Stimulated activated CD4-positive, alpha-beta T cell treated with anti-CD3 and anti-CD28 coated beads, Interleukin-12 subunit alpha, Interleukin-12 subunit beta, amount 100 ng/mL, for 48 hours (primary cell): ENCODE measurements around the gene ACOT11.
A peak's percentile ranks its signal among the peaks of the same experiment; 100 is the strongest.

Experiments
- DNase-seq, 3 donors: peaks; one replicate each; pipeline ENCODE4 v3.0.0-alpha.2; 2020; ENCODE audit warnings: low read depth in 2 of 3, low spot score in 1 of 3

Gene ACOT11

DNA sequence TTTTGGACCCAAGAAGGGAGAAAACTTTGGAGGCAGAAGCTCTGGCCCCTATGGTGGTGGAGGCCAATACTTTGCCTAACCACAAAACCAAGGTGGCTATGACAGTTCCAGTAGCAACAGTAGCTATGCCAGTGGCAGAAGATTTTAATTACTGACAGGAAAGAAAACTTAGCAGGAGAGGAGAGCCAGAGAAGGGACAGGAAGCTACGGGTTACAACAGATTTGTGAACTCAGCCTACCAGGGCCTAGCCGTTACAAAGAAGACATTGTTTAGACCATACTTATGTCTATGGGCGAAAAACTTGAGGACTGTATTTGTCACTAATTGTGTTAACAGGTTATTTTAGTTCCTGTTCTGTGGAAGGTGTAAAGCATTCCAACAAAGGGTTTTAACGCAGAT lies 10.4 kb upstream of the ACOT11 start:
- no peak for DNase-seq

DNA sequence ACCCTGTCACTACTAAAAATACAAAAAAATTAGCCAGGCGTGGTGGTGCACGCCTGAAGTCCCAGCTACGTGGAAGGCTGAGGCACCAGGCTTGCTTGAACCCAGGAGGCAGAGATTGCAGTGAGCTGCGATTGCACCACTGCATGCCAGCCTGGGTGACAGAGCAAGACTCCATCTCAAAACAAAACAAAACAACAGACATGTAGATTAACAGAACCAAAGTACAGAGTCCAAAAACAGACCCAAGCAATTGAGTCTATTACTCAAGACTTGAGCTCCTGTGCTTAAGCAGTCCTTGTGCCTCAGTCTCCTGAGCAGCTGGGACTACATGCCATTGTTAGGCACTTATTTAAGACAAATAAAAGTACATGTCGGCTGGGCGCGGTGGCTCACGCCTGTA lies 9.5 kb upstream of the ACOT11 start:
- no peak for DNase-seq

DNA sequence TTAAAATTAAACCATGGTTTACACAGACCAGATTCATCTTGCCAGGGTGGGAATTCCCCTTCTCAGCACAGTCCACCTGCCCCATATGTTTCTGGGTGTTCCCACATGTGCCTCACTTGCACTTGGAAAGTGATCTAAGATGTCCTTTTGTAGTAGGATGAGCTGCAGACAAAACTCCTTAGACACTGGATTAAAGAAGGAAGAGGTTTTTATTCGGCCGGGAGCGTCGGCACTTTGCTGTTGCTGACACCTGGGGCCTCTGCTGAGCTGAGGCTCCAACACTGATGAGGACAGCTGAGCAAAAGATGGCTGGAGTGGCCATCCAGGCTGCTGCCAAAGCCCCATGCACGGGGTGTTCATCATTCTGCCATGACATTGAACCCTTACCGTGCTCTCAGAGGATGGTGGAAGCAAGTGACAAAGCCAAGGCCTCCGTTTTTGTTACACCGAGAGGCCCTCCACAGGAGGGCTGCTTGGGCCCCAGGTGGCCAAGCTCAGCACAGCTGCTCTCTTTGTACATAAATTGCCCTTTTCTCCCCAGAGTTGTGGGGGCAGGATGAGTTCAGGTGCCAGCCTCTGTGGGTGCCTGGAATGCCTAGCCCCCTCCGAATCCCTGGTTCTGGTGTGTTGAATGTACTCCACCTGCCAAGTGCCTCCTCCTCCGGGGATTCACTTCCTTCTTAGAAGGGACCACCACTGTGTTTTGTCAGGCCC lies 7.3 kb upstream of the ACOT11 start:
- no peak for DNase-seq

DNA sequence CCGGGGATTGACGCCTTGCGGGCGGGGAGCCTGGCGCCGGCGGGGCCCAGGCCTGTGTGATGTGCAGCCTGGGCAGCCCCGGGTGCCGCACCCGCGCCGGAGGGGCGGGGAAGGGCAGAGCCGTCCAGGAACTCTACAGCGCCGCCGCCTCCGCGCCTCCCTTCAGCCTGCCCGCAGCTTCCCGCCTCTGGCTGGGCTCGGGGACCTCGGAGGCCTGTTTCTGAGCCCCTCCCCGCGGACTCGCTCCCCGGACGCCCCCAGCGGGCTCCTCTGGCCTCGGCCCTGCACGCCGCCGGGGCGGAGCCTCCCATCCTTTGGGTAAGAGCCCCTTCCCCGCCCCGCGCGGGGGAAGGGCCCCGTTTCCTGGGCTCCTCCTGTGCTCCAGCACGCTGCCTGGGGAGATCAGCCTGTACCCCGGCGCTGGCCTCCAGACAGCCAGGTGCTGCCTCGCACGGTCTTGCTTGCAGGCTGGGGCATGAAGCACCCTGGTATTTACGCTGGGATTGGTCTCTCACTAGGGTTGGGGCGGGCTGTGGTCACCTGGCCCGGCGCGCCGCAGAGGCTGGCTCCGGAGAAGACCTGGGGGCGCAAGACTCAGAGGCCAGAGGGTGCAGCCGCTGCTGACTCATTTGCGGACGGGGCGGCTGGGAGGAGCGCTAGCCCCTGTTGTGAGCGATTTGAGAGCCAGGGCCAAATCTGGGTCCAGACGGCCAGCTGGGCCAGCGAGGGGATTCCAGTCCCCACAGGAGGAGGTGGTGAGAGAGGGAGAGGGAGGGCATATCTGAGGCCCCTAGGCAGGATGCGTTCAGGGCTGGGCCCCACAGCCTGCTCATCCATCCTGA lies 5.7 kb upstream of the ACOT11 start:
- peak; percentile 28 to 58 (median 39) for DNase-seq

DNA sequence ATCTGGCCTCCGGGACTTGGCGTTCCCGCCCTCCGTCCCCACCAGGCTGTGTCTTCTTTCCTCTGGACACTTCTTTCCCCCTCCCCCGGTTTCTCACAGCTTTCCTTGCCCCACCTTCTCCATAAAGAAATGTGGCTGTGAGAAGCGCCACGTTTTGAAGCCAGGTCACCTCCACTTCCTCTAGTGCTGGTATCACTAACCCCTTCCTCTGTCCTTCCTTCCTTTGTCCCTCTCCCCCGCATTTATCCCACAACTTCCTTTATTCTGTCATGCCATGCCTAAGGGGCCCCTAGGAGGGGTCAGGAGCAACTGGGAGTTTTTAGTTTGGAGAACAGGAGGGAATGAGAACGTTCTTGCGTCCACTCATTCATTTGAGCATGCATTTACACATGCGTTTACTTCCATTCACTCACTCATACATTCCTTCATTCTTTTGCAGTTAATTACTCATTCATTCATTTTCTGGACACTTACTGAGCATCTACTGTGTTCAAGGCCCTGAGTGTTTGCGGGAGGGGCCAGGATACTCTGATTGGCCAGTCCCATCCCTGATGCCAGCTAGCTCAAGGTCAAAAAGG lies 5.0 kb upstream of the ACOT11 start:
- no peak for DNase-seq

DNA sequence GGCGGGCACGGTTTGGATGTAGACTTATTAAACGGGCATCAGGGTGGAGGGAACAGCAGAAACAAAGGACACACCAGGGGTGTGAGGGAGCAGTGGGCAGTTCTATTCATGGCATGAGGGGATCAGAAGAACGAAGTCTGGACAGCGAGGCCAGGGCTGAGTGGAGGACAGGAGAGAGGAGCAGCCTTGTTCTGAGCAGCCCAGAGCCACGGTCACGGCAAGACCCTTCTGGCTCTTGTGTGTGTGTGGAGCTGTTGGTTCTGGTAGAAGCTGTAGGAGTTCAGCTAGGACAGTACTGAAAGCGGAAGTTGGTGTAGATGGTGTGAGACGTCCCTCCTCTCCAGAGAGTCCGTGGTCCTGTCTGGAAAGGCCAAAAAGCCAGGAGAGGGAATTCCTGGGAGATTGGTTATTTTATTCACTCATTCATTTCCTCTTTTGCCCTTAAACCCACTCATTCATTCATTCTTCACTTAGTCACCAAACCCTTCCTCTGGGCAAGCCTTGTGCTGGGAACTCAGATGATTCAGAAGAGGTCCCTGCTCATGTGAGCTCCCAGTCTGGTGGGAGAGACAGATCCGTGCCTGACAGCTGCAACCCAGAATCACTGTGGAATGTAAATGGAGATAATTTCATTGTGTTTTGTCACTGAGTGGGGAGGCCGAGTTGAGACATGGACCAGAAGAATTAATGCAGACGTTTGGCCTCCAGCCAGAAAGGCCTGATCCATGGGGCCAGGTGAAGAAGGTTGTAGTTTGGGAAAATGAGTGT lies 4.1 kb upstream of the ACOT11 start:
- DNase-seq, result no peak

DNA sequence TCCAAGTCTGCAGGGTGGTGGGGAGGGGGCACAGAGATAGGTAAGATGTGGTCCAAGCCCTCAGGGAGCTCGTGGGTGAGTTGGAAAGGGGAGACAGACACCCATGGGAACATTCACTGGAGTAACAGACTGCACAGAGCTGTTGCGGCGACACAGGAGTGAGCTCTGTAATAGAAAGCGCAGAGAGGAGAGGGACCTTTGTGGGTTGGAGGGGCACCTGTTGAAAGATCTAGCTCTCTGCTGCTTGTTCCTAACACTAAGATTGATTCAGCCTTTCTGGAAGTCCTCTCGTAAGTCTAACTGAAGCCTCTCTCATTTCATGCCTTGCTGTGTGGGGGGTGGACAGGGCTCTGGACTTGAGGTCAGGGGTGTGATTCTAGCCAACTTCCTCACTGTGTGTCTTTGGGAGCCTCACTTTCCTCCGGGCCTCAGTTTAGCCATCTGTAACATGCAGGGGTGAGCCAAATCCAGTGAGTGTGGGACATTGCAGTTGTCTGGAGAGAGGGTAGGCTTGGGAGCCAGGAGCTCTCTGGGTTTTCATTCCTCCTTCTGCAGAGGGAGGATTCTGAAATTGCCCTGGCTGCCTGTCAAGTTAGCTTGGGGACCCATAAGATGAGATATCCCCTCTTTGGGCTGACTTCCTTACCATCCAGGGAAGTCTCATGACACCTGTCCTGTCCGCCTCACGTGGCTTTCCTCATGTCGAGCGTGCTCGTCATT lies 2.0 kb upstream of the ACOT11 start:
- DNase-seq, result no peak

DNA sequence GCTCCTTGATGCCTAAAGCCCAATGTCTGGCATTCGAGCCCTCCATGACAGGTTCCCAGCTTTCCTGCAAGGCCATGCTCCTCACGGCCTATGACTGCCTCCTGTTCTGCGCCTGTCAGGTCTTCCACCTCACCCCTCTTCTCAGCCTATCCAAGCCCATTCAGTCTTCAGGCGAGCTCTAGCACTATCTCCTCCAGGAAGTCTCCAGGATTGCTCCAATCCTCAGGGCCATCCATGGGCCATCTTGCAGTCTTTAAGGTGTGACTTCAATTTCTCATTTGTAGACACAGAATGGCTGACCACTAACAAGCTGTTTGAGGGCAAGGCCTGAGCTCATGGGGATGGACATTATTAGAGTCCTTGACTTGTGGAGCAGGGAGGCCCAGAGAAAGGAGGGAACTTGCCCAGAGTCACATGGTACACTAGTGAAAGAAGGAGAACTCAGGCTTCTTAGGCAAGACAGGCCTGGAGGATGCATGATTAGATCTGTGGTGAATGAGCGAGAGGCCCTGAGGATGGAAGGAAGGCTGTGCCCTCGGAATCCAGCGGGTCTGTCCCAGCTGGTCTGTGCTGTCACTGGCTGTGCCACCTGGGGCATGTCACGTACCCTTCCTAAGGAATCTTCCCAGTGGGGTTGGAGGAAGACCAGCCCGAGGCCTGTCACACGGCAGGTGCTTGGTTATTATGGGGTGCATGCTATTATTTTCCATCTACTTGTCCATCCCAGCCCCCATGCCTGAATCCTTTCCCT lies 1.2 kb upstream of the ACOT11 start:
- DNase-seq, result no peak

DNA sequence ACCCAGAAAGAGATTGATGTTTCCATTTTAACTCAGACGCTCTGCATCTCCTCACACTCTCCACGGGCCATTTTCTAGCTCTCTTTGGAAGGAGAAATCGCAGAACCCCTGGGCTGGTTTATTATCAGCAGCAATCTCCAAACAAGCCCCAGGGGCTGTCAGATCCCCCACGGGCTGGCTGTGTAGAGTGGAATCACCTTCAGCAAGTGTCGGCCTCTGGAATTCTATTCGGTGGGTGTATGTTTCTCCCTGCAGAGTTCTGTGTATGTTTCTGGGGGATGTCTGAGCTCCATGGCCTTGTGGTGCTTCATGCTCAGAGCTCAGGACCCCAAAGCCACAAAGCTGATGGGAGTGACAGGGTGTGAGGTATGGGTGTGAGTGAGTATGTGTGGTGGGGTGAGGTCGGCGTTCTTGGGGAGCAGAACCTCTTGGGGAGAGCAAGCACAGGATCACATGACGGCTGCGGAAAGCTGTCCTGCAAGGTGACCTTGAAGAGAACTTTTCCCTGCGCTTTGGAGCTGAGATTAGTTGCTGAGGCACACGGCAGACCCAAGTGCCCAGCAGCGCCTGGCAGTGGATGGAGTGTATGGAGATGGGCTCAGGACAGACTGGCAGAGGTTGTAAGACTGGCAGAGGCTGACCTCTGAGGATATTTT lies 489 bp downstream of the ACOT11 start:
- no peak for DNase-seq

DNA sequence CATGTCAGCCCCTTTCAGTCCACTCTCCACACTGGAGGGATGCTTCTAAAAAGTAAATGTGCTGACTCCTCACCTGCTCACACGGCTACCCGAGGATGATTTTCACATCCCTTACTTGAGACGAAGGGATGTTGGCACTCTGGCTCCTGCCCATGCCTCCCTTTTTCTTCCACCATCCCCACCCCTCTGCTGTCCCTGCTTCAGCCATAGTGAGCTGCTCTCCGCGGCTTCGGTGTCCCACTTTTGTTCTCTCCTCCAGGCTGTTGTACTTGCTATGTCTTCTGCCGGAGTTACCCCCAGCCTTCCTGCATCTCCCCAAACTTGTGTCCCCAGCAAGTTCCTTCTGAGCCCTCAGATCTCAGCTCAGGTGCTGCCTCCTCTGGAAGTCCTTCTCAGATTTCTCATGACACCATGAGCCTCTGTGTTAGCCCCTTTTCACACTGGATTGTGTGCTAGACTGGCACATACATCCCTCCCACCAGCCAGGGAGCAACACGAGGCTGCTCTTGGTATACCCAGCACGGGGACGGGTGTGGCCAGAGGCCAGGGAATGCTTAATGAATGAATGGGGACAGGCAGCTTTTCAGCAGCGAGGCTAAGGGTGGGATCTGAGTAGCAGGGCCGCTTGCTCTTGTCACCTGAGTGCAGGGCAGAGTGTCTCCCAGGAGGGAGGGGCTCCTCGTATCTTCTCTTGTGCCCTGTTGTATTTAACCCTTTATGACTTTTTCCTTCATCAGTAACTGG lies 1.3 kb downstream of the ACOT11 start:
- no peak for DNase-seq

DNA sequence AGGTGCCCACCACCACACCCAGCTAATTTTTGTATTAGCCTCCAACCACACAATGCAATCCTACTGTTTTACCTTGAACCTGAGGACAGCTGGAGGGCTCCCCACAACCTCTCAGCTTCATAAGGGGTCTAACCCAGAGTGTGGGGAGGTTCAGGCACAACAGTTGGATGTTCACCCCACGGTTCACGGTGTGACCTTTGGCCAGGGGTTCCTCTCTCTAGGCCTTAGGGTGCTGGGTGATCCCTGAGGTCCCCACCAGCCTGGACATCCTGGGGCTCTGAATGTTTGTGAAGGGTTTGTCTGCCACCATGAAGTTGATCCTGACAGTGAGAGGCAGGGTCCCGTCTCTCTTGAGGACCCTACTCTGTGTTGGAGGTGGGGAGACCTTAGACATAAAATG lies 3.9 kb downstream of the ACOT11 start:
- no peak for DNase-seq

DNA sequence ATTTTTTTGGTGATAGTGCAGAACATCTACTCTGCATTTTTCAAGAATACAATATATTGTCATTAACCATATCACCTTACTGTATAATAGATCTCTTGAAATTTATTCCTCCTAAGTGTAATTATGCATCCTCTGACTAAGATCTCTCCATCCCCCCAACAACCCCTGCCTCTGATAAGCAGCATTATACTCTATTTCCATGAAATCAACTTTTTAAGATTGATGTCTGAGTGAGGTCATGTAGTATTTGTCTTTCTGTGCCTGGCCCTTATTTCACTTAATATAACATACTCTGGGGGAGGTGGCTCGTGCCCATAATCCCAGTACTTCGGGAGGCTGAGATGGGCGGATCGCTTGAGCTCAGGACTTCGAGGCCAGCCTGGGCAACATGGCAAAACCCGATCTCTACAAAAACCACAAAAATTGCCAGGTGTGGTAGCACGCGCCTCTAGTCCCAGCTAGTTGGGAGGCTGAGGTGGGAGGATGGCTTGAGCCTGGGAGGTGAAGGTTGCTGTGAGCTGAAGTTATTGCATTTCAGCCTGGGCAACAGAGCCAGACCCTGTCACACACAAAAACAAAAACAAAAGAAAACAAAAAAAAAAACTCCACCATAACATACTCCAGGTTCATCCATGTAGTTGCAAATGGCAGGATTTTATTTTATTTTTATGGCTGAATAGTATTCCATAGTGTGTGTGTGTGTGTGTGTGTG lies 5.7 kb downstream of the ACOT11 start:
- DNase-seq, result no peak

DNA sequence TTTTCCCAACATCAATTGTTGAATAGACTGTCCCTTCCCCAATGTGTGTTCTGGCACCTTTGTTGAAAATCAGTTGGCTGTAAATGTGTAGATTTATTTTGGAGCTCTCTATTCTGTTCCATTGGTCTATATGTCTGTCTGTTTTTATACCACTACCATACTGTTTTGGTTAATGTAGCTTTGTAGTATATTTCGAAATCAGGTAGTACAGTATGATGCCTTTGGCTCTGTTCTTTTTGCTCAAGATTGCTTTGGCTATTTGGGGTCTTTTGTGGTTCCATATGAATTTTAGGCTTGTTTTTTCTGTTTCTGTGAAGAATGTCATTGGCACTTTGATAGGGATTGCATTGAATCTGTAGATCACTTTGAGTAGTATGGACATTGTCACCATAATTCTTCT lies 8.1 kb downstream of the ACOT11 start:
- no peak for DNase-seq

DNA sequence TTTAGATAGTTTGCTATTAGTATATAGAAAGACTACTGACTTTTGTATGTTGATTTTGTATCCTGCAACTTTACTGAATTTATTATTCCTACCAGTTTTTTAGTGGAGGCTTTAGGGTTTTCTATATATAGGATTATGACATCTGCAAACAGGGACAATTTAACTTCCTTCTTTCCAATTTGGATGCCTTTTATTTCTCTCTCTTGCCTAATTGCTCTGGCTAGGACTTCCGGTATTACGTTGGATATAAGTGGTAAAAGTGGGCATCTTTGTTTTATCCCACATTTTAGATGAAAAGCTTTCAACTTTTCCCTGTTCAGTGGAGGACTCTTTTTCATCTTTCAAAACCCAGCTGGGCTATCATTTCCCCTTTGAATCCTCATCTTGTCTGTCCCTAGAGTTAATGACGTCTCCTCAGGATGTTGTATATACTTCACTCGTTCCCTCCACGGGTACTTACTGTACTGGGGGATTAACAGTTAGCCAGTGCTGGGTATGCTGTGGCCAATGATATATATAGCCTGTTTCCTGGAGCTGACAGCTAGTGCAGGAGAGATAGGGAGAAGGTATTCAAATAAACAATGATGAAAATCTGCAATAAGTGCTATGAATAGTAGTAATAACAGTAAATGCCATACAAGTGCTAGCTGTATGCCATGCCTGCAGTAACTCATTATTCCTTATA lies 9.8 kb downstream of the ACOT11 start:
- DNase-seq, result no peak

DNA sequence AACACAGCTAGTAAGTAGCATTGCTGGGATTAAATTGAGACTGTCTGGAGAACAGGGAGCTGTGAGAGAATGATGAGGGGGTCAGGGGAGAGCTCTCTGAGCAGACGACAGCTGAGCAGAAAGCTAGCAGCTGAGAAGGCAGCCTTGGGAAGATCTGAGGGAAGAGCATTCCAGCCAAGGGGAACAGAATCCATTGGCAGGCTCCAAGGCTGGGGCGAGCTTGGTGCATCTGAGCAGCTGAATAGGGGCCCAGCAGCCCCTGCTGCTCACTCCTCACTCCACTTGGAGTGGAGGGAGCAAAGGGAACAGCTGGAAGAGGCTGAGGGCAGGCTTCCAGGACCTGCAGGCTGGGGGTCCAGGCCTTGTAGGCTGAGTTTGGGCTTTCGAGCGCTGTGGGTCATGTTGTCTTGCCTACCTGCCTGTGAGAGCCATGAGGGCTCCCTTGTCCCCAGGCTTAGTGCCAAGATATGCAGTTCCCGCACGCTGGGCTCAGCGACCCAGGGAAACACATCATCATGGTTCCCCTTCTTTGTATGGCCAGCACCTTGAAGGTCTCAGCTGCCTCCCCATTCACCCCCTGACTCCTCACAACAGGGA lies 10.5 kb downstream of the ACOT11 start:
- DNase-seq, result no peak

DNA sequence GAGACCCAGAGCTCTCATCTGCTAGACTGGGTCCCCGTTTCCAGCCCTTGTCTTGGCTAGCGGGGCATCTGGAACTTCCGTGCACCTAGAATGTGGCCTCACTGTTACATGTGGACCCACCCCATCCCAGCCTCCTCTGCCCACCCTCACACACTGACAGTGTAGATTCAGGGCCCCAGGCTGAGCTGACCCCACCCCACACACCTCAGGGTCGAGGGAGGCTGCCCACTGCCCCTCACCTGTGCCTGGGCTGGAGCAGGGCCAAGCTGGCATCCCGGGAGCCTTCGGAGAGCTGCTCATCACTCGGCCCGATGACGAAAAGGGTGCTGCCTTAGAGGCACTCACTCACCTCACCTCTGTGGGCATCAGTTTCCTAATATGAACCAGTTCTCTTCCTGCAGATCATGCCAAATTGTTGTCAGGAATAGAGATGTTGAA lies 11.1 kb downstream of the ACOT11 start:
- no peak for DNase-seq

DNA sequence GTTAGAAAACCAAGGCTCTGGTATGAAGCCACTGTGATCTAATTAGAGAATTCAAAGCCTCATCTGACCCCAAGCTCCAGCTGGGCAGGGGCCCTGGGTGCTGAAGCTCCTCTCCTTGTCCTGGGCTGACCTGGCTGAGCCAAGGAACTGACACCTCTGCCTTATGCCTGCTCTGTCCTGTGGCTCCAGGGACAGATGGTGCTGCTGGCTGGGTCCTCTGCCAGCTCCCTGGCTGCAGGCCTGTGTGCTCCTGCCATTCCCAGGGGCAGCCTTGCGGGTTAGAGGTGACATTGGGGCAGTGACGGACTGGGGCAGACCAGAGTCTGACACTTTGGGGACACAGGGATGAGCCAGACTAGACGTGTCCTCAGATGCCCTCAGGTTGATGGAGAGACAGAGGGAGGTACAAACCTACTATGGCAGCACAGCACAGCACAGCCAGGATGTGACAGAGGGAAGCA lies 11.8 kb downstream of the ACOT11 start:
- no peak for DNase-seq
